ENCODE data around the gene INPP5B.
"Not testable (repeated sequence)": the region's sequence is repeated elsewhere in the genome, so short reads cannot be mapped to it uniquely, and the experiment has no call there.

The INPP5B gene

DNA sequence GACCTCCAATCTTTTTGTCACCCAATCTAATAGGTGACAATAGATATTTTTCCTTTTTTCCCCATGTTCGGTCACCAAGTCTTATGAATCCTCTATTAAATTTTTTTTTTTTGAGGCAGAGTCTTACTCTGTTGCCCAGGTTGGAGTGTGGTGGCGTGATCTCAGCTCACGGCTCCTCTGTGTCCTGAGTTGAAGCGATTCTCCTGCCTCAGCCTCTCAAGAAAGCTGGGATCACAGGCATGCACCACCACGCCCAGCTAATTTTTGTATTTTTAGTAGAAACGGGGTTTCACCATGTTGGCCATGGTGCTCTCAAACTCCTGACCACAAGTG, 45.0 kb downstream of the INPP5B start:
- peaks cover 0 to 4% of the 10 kb centered on the region in 2 donors for H3K9me3 ChIP-seq (ENCODE audit: control insufficient read depth in 1 of 2, low read length in 2 of 2)
- H3K27ac ChIP-seq (ENCODE audit: low read depth, low read length): no peak overlapping the region
- no peak overlapping the region for H3K9ac ChIP-seq (ENCODE audit: low read depth in 1 of 2, low read length in 2 of 2)
- H3K27me3 ChIP-seq (ENCODE audit: control insufficient read depth in 1 of 2, insufficient read depth in 2 of 2, low read length in 2 of 2): no peaks in the 10 kb centered on the region
- H3K4me1 ChIP-seq (ENCODE audit: control insufficient read depth in 1 of 2, insufficient read depth in 2 of 2, low read length in 2 of 2): no peaks in the 10 kb centered on the region
- H3K4me3 ChIP-seq (ENCODE audit: low read depth in 1 of 2, low read length in 2 of 2): no peak overlapping the region
- H3K36me3 ChIP-seq (ENCODE audit: control insufficient read depth in 1 of 2, insufficient read depth in 2 of 2, low read length in 2 of 2): no peaks in the 10 kb centered on the region

- Histone ChIP-seq H3K9me3 (ENCODE audit: control insufficient read depth in 1 of 2, low read length in 2 of 2) (peaks cover 0 to 4% of the 10 kb centered on the region in 2 donors), H3K9ac (ENCODE audit: low read depth in 1 of 2, low read length in 2 of 2) (no peak overlapping the region), H3K27me3 (ENCODE audit: control insufficient read depth in 1 of 2, insufficient read depth in 2 of 2, low read length in 2 of 2) (no peaks in the 10 kb centered on the region), H3K4me3 (ENCODE audit: low read depth in 1 of 2, low read length in 2 of 2) (no peak overlapping the region), H3K27ac (ENCODE audit: low read depth, low read length) (no peak overlapping the region), H3K36me3 (ENCODE audit: control insufficient read depth in 1 of 2, insufficient read depth in 2 of 2, low read length in 2 of 2) (no peaks in the 10 kb centered on the region), H3K4me1 (ENCODE audit: control insufficient read depth in 1 of 2, insufficient read depth in 2 of 2, low read length in 2 of 2) (no peaks in the 10 kb centered on the region)
Observed at GRCh38 chr1:37901191-37901892, 45.5 kb downstream of the INPP5B start.

DNA sequence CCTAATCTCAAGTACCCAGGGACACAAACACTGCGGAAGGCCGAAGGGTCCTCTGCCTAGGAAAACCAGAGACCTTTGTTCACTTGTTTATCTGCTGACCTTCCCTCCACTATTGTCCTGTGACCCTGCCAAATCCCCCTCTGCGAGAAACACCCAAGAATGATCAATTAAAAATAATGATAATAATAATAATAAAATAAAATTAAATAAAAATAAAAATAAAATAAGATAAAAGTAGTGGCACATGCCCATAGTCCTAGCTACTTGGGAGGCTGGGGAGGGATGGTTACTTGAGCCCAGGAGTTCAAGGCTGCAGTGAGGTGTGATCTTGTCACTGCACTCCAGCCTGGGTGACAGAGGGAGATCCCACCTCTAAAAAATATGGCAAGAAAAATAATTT, 49.3 kb downstream of the INPP5B start:
- H3K27ac ChIP-seq (ENCODE audit: low read depth, low read length); H3K27me3 ChIP-seq (ENCODE audit: control insufficient read depth in 1 of 2, insufficient read depth in 2 of 2, low read length in 2 of 2); H3K4me1 ChIP-seq (ENCODE audit: control insufficient read depth in 1 of 2, insufficient read depth in 2 of 2, low read length in 2 of 2); H3K9ac ChIP-seq (ENCODE audit: low read depth in 1 of 2, low read length in 2 of 2); H3K36me3 ChIP-seq (ENCODE audit: control insufficient read depth in 1 of 2, insufficient read depth in 2 of 2, low read length in 2 of 2); H3K4me3 ChIP-seq (ENCODE audit: low read depth in 1 of 2, low read length in 2 of 2); H3K9me3 ChIP-seq (ENCODE audit: control insufficient read depth in 1 of 2, low read length in 2 of 2): not testable (repeated sequence)

DNA sequence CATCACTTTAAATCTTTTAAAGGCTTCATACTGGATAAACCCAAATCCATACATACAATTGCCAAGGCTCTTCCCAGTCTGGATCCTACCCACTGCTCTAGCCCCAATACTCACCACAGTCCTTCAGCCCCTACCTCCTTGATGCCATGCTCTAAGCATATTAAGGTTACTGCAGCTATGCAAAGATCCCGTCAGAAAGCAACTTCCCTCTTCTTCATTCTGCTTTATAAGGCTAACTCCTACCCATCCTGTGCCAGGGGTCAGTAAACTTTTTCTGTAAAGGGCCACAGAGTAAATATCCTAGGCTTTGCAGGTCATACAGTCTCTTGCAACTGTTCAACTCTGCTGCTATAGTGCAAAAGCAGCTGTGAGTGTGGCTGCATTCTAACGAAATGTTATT, 53.2 kb downstream of the INPP5B start:
- Histone ChIP-seq H3K9me3 (ENCODE audit: control insufficient read depth in 1 of 2, low read length in 2 of 2) (no peaks in the 10 kb centered on the region), H3K36me3 (ENCODE audit: control insufficient read depth in 1 of 2, insufficient read depth in 2 of 2, low read length in 2 of 2) (peaks cover 9 to 14% of the 10 kb centered on the region in 2 donors), H3K9ac (ENCODE audit: low read depth in 1 of 2, low read length in 2 of 2) (no peak overlapping the region), H3K27ac (ENCODE audit: low read depth, low read length) (no peak overlapping the region), H3K4me1 (ENCODE audit: control insufficient read depth in 1 of 2, insufficient read depth in 2 of 2, low read length in 2 of 2) (no peaks in the 10 kb centered on the region), H3K27me3 (ENCODE audit: control insufficient read depth in 1 of 2, insufficient read depth in 2 of 2, low read length in 2 of 2) (no peaks in the 10 kb centered on the region), H3K4me3 (ENCODE audit: low read depth in 1 of 2, low read length in 2 of 2) (no peak overlapping the region)

- H3K9ac ChIP-seq (ENCODE audit: low read depth in 1 of 2, low read length in 2 of 2): no peak overlapping the region
- H3K4me1 ChIP-seq (ENCODE audit: control insufficient read depth in 1 of 2, insufficient read depth in 2 of 2, low read length in 2 of 2): no peaks in the 10 kb centered on the region
- no peak overlapping the region for H3K27ac ChIP-seq (ENCODE audit: low read depth, low read length)
- H3K27me3 ChIP-seq (ENCODE audit: control insufficient read depth in 1 of 2, insufficient read depth in 2 of 2, low read length in 2 of 2): no peaks in the 10 kb centered on the region
- H3K36me3 ChIP-seq (ENCODE audit: control insufficient read depth in 1 of 2, insufficient read depth in 2 of 2, low read length in 2 of 2): peaks cover 17 to 27% of the 10 kb centered on the region in 2 donors
- no peak overlapping the region for H3K4me3 ChIP-seq (ENCODE audit: low read depth in 1 of 2, low read length in 2 of 2)
- H3K9me3 ChIP-seq (ENCODE audit: control insufficient read depth in 1 of 2, low read length in 2 of 2): no peaks in the 10 kb centered on the region
Observed at GRCh38 chr1:37892151-37893047, 54.5 kb downstream of the INPP5B start.

- peaks cover 30 to 44% of the 10 kb centered on the region in 2 donors for H3K36me3 ChIP-seq (ENCODE audit: control insufficient read depth in 1 of 2, insufficient read depth in 2 of 2, low read length in 2 of 2)
- H3K27ac ChIP-seq (ENCODE audit: low read depth, low read length): no peak overlapping the region
- H3K9ac ChIP-seq (ENCODE audit: low read depth in 1 of 2, low read length in 2 of 2): no peak overlapping the region
Observed at GRCh38 chr1:37890378-37891014, 56.4 kb downstream of the INPP5B start.

DNA sequence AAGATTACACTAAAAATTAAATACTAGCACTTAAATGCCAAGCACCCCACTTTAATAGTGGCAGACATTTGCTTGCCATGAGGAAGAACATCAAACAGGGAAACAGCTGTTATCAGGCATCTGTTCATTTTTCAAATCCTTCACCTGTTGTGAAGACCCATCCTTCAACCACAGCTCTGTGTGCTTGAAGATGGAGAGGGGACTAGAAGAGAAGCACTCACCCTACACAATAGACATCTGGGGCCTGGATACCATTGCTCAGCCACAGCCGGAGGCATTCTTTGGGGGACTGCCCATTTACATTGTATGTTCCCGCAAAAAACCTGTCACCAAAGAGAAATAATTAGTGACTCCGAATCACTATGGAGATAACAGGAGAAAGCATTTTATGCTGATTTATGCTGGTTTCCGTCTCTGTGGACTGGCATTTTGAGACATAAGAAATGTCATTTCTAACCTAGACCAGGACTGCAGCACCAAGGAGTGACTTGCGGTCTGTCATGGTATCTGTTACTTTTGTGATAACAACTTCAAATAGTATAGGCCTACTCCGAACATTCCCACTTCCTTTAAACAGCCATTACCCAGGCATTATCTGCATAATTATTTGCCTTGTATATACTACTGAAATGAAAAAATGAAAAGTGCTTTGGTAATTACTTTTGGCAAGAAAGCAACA, 58.7 kb downstream of the INPP5B start:
- Histone ChIP-seq H3K4me1 (ENCODE audit: control insufficient read depth in 1 of 2, insufficient read depth in 2 of 2, low read length in 2 of 2) (no peaks in the 10 kb centered on the region), H3K4me3 (ENCODE audit: low read depth in 1 of 2, low read length in 2 of 2) (no peak overlapping the region), H3K36me3 (ENCODE audit: control insufficient read depth in 1 of 2, insufficient read depth in 2 of 2, low read length in 2 of 2) (peaks cover 36 to 57% of the 10 kb centered on the region in 2 donors), H3K27ac (ENCODE audit: low read depth, low read length) (no peak overlapping the region), H3K9me3 (ENCODE audit: control insufficient read depth in 1 of 2, low read length in 2 of 2) (no peaks in the 10 kb centered on the region), H3K9ac (ENCODE audit: low read depth in 1 of 2, low read length in 2 of 2) (no peak overlapping the region), H3K27me3 (ENCODE audit: control insufficient read depth in 1 of 2, insufficient read depth in 2 of 2, low read length in 2 of 2) (no peaks in the 10 kb centered on the region)

More at GRCh38 chr1:37890378-37891014, 56.4 kb downstream of the INPP5B start:
- Histone ChIP-seq H3K9me3 (ENCODE audit: control insufficient read depth in 1 of 2, low read length in 2 of 2) (no peaks in the 10 kb centered on the region), H3K4me1 (ENCODE audit: control insufficient read depth in 1 of 2, insufficient read depth in 2 of 2, low read length in 2 of 2) (no peaks in the 10 kb centered on the region), H3K27me3 (ENCODE audit: control insufficient read depth in 1 of 2, insufficient read depth in 2 of 2, low read length in 2 of 2) (no peaks in the 10 kb centered on the region), H3K4me3 (ENCODE audit: low read depth in 1 of 2, low read length in 2 of 2) (no peak overlapping the region)

GRCh38 chr1:37884145-37884544, 62.7 kb downstream of the INPP5B start:
- Histone ChIP-seq H3K9ac (ENCODE audit: low read depth in 1 of 2, low read length in 2 of 2) (no peak overlapping the region), H3K4me1 (ENCODE audit: control insufficient read depth in 1 of 2, insufficient read depth in 2 of 2, low read length in 2 of 2) (no peaks in the 10 kb centered on the region), H3K9me3 (ENCODE audit: control insufficient read depth in 1 of 2, low read length in 2 of 2) (no peaks in the 10 kb centered on the region), H3K27ac (ENCODE audit: low read depth, low read length) (no peak overlapping the region), H3K27me3 (ENCODE audit: control insufficient read depth in 1 of 2, insufficient read depth in 2 of 2, low read length in 2 of 2) (no peaks in the 10 kb centered on the region), H3K36me3 (ENCODE audit: control insufficient read depth in 1 of 2, insufficient read depth in 2 of 2, low read length in 2 of 2) (peaks cover 40 to 81% of the 10 kb centered on the region in 2 donors), H3K4me3 (ENCODE audit: low read depth in 1 of 2, low read length in 2 of 2) (no peak overlapping the region)

GRCh38 chr1:37883671-37884070, 63.2 kb downstream of the INPP5B start:
- H3K9ac ChIP-seq (ENCODE audit: low read depth in 1 of 2, low read length in 2 of 2): no peak overlapping the region
- H3K4me1 ChIP-seq (ENCODE audit: control insufficient read depth in 1 of 2, insufficient read depth in 2 of 2, low read length in 2 of 2): no peaks in the 10 kb centered on the region
- H3K27ac ChIP-seq (ENCODE audit: low read depth, low read length): no peak overlapping the region
- H3K9me3 ChIP-seq (ENCODE audit: control insufficient read depth in 1 of 2, low read length in 2 of 2): no peaks in the 10 kb centered on the region
- H3K4me3 ChIP-seq (ENCODE audit: low read depth in 1 of 2, low read length in 2 of 2): no peak overlapping the region
- no peaks in the 10 kb centered on the region for H3K27me3 ChIP-seq (ENCODE audit: control insufficient read depth in 1 of 2, insufficient read depth in 2 of 2, low read length in 2 of 2)
- H3K36me3 ChIP-seq (ENCODE audit: control insufficient read depth in 1 of 2, insufficient read depth in 2 of 2, low read length in 2 of 2): peaks cover 39 to 78% of the 10 kb centered on the region in 2 donors
